HCT116 (cell line): ENCODE measurements around the gene AZIN2.

Source experiments
- CTCF ChIP-seq, 3 experiments: fragments of 200-600 bp in 1 of 3; sonication (generic) in 1 of 3; IDR thresholded peaks in 2 of 3; conservative IDR thresholded peaks in 1 of 3; 2 replicates each; pipeline ENCODE4 v1.5.1; 2012 to 2017; ENCODE audit warnings: low read depth in 2 of 3, low read length in 2 of 3, antibody characterized with exemption in 1 of 3, borderline replicate concordance in 1 of 3, control low read depth in 1 of 3, mild to moderate bottlenecking in 1 of 3, mixed read lengths in 1 of 3, mixed run types in 1 of 3, moderate library complexity in 1 of 3; ENCODE audit not compliant: insufficient read depth in 1 of 3
- EGR1 ChIP-seq: IDR thresholded peaks from 2 replicates; pipeline ENCODE4 v1.6.1; 2012; ENCODE audit warnings: low read depth
- JUND ChIP-seq: IDR thresholded peaks from 2 replicates; pipeline ENCODE4 v1.6.1; 2012
- MAX ChIP-seq: IDR thresholded peaks from 2 replicates; pipeline ENCODE4 v1.6.1; 2012
- POLR2A ChIP-seq: IDR thresholded peaks from 2 replicates; pipeline ENCODE4 v1.7.0; 2011; ENCODE audit warnings: borderline replicate concordance; ENCODE audit not compliant: insufficient read depth, insufficient read length; ENCODE audit errors: extremely low read depth
- POLR2AphosphoS5 ChIP-seq: IDR thresholded peaks from 2 replicates; pipeline ENCODE4 v1.6.1; 2011; ENCODE audit warnings: mild to moderate bottlenecking, low read depth, low read length, moderate library complexity
- RAD21 ChIP-seq: IDR thresholded peaks from 2 replicates; pipeline ENCODE4 v1.6.1; 2012; ENCODE audit warnings: low read depth, mild to moderate bottlenecking
- REST ChIP-seq: IDR thresholded peaks from 2 replicates; pipeline ENCODE4 v1.6.1; 2012; ENCODE audit warnings: low read depth

- TF ChIP-seq EGR1 (no peak), CTCF (IDR thresholded peaks at IDR 0.05 in 2 of 3, conservative IDR thresholded peaks at IDR 0.05 in 1 of 3; ENCODE audit: borderline replicate concordance in 1 of 3, insufficient read depth in 1 of 3, low read depth in 2 of 3, low read length in 2 of 3) (no peak), REST (no peak), POLR2A (no peak), RAD21 (no peak), POLR2AphosphoS5 (no peak), JUND (no peak), MAX (no peak)
These were observed 38.1 kb upstream of the AZIN2 start for GRCh38 chr1:33042831-33043230.
